Measurements from ENCODE around the gene RAMP1. TPM values are rescaled to one million over a fixed set of nuclear protein-coding genes. Genes with fewer than 3 reads are reported as not detected.
A peak's percentile ranks its signal among the peaks of the same experiment; 100 is the strongest.

The RAMP1 gene
- total and polyA plus RNA-seq, 9 of the 15 experiments (the other 6 are each of a cell fraction or from before 2014, with no cell fraction given) = 0.72 to 0.77 TPM; not detected in 7

DNA sequence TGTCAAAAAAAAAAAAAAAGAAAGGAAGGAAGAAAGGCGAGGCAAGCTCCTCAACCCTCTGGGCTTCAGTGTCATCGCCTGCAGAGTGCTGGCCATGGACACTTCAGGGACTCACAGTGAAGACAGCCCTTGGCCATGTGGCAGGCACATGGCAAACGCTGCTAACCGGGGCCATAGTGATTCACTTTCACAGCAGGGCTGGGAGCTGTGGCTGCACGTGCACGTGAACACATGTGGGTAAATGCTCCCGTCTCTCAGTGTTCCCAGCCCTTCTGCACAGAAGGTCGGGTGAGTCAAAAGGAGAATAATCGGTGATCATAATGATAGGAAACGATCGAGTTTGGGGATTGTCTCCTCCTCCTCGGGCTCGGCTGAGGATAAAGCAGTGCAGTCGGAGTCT lies 61.2 kb downstream of the RAMP1 start:
- Histone ChIP-seq H3K36me3 (ENCODE audit: control insufficient read depth, insufficient read depth, low read length) (no peaks in the 10 kb centered on the region), H3K9me3 (replicated peaks; ENCODE audit: control insufficient read depth, insufficient read depth, low read depth, low read length) (no peaks in the 10 kb centered on the region), H2AFZ (ENCODE audit: low read depth, low read length) (peak overlapping the region; percentile 77), H3K27ac (ENCODE audit: extremely low read depth, low read depth, low read length) (no peak overlapping the region), H3K4me1 (replicated peaks in 1 of 2; ENCODE audit: control insufficient read depth in 2 of 2, insufficient read depth in 2 of 2, low read length in 2 of 2) (peaks cover 7 to 12% of the 10 kb centered on the region in 2 experiments; a peak in 4 of 5 replicates), H3K27me3 (ENCODE audit: control insufficient read depth in 2 of 2, insufficient read depth in 2 of 2, low read length in 2 of 2) (no peaks in the 10 kb centered on the region), H3K4me3 (no peak overlapping the region), H4K20me1 (replicated peaks; ENCODE audit: control insufficient read depth, insufficient read depth, low read length) (no peaks in the 10 kb centered on the region), H3K9me1 (ENCODE audit: control insufficient read depth, insufficient read depth, low read length) (no peaks in the 10 kb centered on the region), H3K4me2 (ENCODE audit: insufficient read depth, low read length) (no peak overlapping the region), H3K9ac (ENCODE audit: insufficient read depth in 1 of 2, low read depth in 2 of 2, low read length in 2 of 2) (peak overlapping the region in 1 of 2 experiments; percentile 61; a peak in 1 of 4 replicates), H3K79me2 (ENCODE audit: control insufficient read depth, insufficient read depth, low read length) (no peaks in the 10 kb centered on the region)
- intact Hi-C loops (cut with micrococcal nuclease) = loop anchor here (5.0 to 10.0 kb wide), 2 partner anchors 104 to 187 kb away; no protein-coding TSS in a partner anchor
- in situ Hi-C loops (cut with MboI) = no loop called here
- ATAC-seq = no peak
- peak; percentile 32 for FAIRE-seq
- no TSS peak for BruUV-seq (replicated peaks)
- CTCF ChIA-PET (ENCODE audit: low intra/inter-chr PET ratio) = no interaction called here
- DNase-seq (ENCODE audit: extremely low read depth in 1 of 4, low spot score in 3 of 4) = no peak
- POLR2A ChIA-PET = no interaction called here
- WGBS (ENCODE audit: insufficient coverage, low coverage, missing lambda C conversion rate) = 53% methylated on average over 8 of the region's 14 CpGs
- TF ChIP-seq MGA (IDR thresholded peaks at IDR 0.05) = peak; percentile 85
- no peak for TF ChIP-seq MIER1 (IDR thresholded peaks at IDR 0.05; ENCODE audit: low read depth)
- no peak for TF ChIP-seq HES1 (IDR thresholded peaks at IDR 0.05; ENCODE audit: low read depth)
- peak in 1 of 2 experiments; percentile 62 for TF ChIP-seq E2F6 (IDR thresholded peaks at IDR 0.05; ENCODE audit: borderline replicate concordance in 1 of 2, extremely low read depth in 1 of 2, insufficient read depth in 1 of 2, insufficient read length in 1 of 2, low read depth in 1 of 2, low read length in 1 of 2, poor library complexity in 1 of 2, severe bottlenecking in 1 of 2)
- TF ChIP-seq, protein P1, sequence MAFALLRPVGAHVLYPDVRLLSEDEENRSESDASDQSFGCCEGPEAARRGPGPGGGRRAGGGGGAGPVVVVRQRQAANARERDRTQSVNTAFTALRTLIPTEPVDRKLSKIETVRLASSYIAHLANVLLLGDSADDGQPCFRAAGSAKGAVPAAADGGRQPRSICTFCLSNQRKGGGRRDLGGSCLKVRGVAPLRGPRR (CRISPR knock-in tag; IDR thresholded peaks at IDR 0.05) = no peak
- TF ChIP-seq ZFP30 (CRISPR knock-in tag; IDR thresholded peaks at IDR 0.05; ENCODE audit: borderline replicate concordance) = no peak
